Ascending aorta (tissue), 2 donors: ENCODE measurements around the gene TNXB. TPM values are rescaled to one million over a fixed set of nuclear protein-coding genes. Genes with fewer than 3 reads are reported as not detected.
A peak's percentile ranks its signal among the peaks of the same experiment; 100 is the strongest.

Experiments used
- DNase-seq, 2 donors: peaks; one replicate each; pipeline ENCODE4 v3.0.0-alpha.2; 2019; ENCODE audit warnings: low spot score in 2 of 2
- H3K27ac ChIP-seq, 2 donors: fragments of 200-600 bp; sonication (generic); one replicate each; pipeline ENCODE4 v1.5.1; 2016 to 2017; ENCODE audit warnings: mild to moderate bottlenecking in 1 of 2
- H3K27me3 ChIP-seq: fragments of 200-600 bp; sonication (generic); one replicate; pipeline ENCODE4 v1.5.1; 2017
- H3K36me3 ChIP-seq, 2 donors: fragments of 200-600 bp; sonication (generic); one replicate each; pipeline ENCODE4 v1.5.1; 2016
- H3K4me1 ChIP-seq, 2 donors: fragments of 200-600 bp; sonication (generic); one replicate each; pipeline ENCODE4 v1.5.1; 2016 to 2017; ENCODE audit warnings: mild to moderate bottlenecking in 1 of 2
- H3K4me3 ChIP-seq, 2 donors: fragments of 200-600 bp; sonication (generic); one replicate each; pipeline ENCODE4 v1.5.1; 2016 to 2017; ENCODE audit warnings: mild to moderate bottlenecking in 1 of 2
- H3K9me3 ChIP-seq, 2 donors: fragments of 200-600 bp; sonication (generic); one replicate each; pipeline ENCODE4 v1.5.1; 2016
- intact Hi-C: fragments of 100-400 bp; cut with DNase I; formaldehyde crosslinking; loops from one replicate; pipeline ENCODE4 v1.15.1; 2023
- total RNA-seq: library from RNA; depleted of rRNA; stranded (reverse); fragments of >200 nt; gene quantifications from one replicate; pipeline ENCODE4 v1.1.0, GENCODE V29; 2016
- TF ChIP-seq, protein P1 (sequence below), 3 experiments: fragments of 200-600 bp in 2 of 3; fragments of 450-650 bp in 1 of 3; sonication (generic) in 2 of 3; IDR thresholded peaks; one replicate each; pipeline ENCODE4 v1.5.1; 2016 to 2019; ENCODE audit warnings: antibody characterized with exemption in 3 of 3, mild to moderate bottlenecking in 1 of 3, moderate library complexity in 1 of 3

Gene TNXB
- total RNA-seq, 1 donor from 2014 or later, result 493 TPM

DNA sequence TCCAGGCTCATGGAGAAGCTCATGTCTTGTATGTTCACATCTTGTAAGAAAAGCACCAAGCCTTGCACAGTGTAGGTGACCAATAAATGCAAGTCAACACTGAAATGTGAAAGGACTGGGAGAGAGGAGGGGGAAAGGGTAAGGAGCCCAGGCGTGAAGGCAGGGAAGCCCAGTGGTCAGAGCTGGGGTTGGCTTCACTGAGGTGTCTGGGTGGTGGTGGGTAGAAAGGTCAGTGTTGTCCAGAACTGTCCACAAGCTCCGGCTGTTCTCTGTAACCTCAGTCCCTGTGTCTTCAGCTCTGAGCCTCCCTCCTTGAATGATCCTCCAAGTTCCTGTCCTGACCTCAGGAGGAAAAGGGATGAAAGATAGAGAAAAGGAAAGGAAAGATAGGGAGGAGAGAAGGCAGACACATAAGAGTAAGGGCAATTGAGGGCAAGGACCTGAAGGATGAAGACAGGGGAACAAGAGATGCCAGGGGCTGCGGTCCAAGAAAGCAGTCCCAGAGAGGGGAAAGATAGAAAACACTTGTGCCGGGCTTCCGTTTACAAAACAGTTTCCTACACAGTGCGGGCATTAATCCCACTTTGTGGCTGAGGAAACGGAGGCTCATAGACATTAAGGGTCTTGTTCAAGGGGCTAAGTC lies 2.4 kb upstream of the TNXB start:
- Histone ChIP-seq H3K27me3 (no peaks in the 10 kb centered on the region), H3K4me1 (peaks cover 14 to 52% of the 10 kb centered on the region in 2 donors), H3K27ac (peak overlapping the region; percentile 68 to 81), H3K9me3 (no peaks in the 10 kb centered on the region), H3K4me3 (no peak overlapping the region), H3K36me3 (peaks cover 5 to 13% of the 10 kb centered on the region in 2 donors)
- TF ChIP-seq, protein P1, sequence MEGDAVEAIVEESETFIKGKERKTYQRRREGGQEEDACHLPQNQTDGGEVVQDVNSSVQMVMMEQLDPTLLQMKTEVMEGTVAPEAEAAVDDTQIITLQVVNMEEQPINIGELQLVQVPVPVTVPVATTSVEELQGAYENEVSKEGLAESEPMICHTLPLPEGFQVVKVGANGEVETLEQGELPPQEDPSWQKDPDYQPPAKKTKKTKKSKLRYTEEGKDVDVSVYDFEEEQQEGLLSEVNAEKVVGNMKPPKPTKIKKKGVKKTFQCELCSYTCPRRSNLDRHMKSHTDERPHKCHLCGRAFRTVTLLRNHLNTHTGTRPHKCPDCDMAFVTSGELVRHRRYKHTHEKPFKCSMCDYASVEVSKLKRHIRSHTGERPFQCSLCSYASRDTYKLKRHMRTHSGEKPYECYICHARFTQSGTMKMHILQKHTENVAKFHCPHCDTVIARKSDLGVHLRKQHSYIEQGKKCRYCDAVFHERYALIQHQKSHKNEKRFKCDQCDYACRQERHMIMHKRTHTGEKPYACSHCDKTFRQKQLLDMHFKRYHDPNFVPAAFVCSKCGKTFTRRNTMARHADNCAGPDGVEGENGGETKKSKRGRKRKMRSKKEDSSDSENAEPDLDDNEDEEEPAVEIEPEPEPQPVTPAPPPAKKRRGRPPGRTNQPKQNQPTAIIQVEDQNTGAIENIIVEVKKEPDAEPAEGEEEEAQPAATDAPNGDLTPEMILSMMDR (IDR thresholded peaks at IDR 0.05), result no peak
- DNase-seq, result no peak
- intact Hi-C loops, result loop anchor here (1.0 kb wide), 1 partner anchor 23 kb away; no protein-coding TSS in a partner anchor

DNA sequence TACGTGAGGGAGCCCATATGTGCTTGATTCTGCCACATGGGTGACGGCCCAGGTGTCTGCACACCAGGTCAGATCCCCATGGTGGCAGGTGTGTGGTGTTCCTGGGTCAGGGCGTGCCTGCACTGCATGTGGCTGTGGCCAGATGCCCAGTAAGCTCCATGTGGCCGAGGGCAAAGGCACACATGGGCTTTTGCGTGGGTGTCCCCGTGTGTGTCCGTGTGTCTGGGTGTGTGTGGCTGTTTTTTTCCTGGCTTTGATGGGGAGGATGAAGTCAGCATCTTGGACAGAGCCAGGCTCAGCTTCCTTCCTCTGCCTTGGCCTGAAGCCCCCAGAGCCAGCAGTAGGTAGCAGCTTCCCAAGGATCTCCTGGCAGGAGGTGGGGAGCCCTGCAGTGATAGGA lies 1.5 kb upstream of the TNXB start:
- Histone ChIP-seq H3K4me1 (peaks cover 14 to 59% of the 10 kb centered on the region in 2 donors), H3K4me3 (no peak overlapping the region), H3K27me3 (no peaks in the 10 kb centered on the region), H3K36me3 (peaks cover 0 to 3% of the 10 kb centered on the region in 2 donors), H3K27ac (peak overlapping the region; percentile 68 to 81), H3K9me3 (no peaks in the 10 kb centered on the region)
- DNase-seq, result no peak
- TF ChIP-seq, protein P1 (IDR thresholded peaks at IDR 0.05), result no peak
- intact Hi-C loops, result loop anchor here (1.0 kb wide), 1 partner anchor 22 kb away; no protein-coding TSS in a partner anchor

DNA sequence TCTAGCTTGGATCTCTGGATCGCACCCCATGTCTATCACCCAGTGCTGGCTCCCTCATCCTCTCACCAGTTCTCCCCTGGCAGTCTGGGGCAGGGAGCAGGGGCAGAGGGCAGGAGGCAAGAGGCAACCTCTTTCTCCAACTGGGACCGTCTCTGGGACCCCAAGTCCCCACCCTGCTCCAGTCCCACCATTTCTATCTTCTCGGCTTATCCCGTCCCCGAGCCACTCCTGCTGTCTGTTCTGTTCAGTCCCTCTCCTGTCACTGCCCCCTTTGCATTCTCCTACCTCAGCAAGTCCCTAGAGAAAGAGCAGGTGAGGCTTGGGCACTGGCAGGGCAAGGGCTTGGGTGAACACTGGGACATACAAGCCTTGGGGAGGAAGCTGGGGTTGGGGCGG lies 625 bp upstream of the TNXB start:
- H3K27ac ChIP-seq, result peak overlapping the region; percentile 68 to 81
- no peaks in the 10 kb centered on the region for H3K36me3 ChIP-seq
- no peak overlapping the region for H3K4me3 ChIP-seq
- TF ChIP-seq, protein P1 (IDR thresholded peaks at IDR 0.05), result no peak
- no peaks in the 10 kb centered on the region for H3K27me3 ChIP-seq
- H3K4me1 ChIP-seq, result peaks cover 14 to 61% of the 10 kb centered on the region in 2 donors
- intact Hi-C loops, result no loop called here
- DNase-seq, result no peak
- H3K9me3 ChIP-seq, result no peaks in the 10 kb centered on the region

DNA sequence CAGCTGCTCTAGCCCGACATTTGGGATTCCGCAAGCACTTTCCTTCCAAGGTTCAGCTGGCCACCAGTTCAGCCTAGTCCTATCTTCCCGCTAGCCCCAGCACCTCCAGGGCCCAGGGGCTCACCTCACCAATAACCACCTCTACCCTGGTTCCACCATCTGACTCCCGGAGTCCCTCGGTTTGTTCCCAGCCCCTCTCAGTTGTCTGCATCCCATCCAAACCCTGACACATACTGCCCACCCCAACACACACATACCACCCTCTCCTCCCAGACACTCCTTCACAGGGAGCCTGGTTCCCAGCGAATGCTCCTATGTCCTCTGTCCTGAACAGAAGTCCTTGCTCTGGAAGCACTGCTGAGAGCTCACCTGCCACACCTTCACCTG lies 418 bp downstream of the TNXB start:
- Histone ChIP-seq H3K27me3 (no peaks in the 10 kb centered on the region), H3K4me3 (peak overlapping the region; percentile 42 to 58), H3K36me3 (no peaks in the 10 kb centered on the region), H3K27ac (peak overlapping the region; percentile 68 to 81), H3K4me1 (peaks cover 14 to 57% of the 10 kb centered on the region in 2 donors), H3K9me3 (no peaks in the 10 kb centered on the region)
- DNase-seq, result no peak
- TF ChIP-seq, protein P1 (IDR thresholded peaks at IDR 0.05), result no peak
- intact Hi-C loops, result loop anchor here (1.0 kb wide), 1 partner anchor 15 kb away; no protein-coding TSS in a partner anchor

DNA sequence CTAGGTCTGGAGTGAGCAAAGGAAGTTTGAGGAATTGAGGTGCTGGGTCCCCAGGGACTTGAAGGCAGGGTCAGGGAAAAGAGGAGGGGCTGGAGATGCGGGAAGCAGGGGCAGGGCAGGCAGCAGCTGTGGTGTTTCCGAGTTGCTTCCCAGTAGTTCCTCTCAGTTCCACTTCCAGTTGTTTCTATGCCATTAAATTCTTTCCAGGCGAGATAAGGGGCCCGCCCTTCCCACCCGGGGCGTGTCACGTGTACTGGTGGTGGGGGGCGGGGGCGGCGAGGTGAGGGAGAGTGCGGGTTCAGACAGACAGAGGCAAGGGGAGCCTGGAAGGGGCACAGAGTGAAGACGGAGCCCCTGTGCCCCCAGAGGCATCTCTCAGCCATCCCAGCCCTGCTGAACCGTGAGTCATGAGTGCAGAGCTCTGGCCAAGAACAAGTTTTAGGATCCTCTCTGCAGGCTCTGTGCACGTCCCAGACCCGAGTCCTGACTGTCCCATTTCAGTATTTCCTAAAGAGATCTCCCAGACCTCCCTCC lies 977 bp downstream of the TNXB start:
- Histone ChIP-seq H3K4me3 (peak overlapping the region; percentile 34 to 58), H3K36me3 (no peaks in the 10 kb centered on the region), H3K4me1 (peaks cover 14 to 51% of the 10 kb centered on the region in 2 donors), H3K9me3 (no peaks in the 10 kb centered on the region), H3K27ac (peak overlapping the region; percentile 68 to 81), H3K27me3 (no peaks in the 10 kb centered on the region)
- DNase-seq, result peak in 1 of 2 donors; percentile 85
- TF ChIP-seq, protein P1 (IDR thresholded peaks at IDR 0.05), result no peak
- intact Hi-C loops, result loop anchor here (1.0 kb wide), 1 partner anchor 15 kb away; no protein-coding TSS in a partner anchor
